Activated CD8-positive, alpha-beta T cell treated with anti-CD3 and anti-CD28 coated beads for 36 hours (primary cell): ENCODE data around the gene ZNF132. TPM values are rescaled to one million over a fixed set of nuclear protein-coding genes. Genes with fewer than 3 reads are reported as not detected.

ENCODE experiments used
- ATAC-seq: fragments of 200-7000 bp; cut with Tn5 transposase; one replicate; pipeline ENCODE4 v1.10.0; 2021; ENCODE audit warnings: mild to moderate bottlenecking, moderate library complexity
- CTCF ChIA-PET: fragments of 350-600 bp; sonication (Branson Sonifier 250); formaldehyde crosslinking; loops from one replicate; lab custom pipeline; 2021; ENCODE audit warnings: antibody characterized with exemption; lab: Charles Lee
- POLR2A ChIA-PET: fragments of 350-600 bp; sonication (Branson Sonifier 250); formaldehyde crosslinking; loops from one replicate; lab custom pipeline; 2021; ENCODE audit warnings: antibody characterized with exemption; lab: Charles Lee
- DNase-seq: peaks from one replicate; pipeline ENCODE4 v3.0.0-alpha.2; 2020
- H3K27ac Mint-ChIP-seq: one replicate; pipeline ENCODE4 v1.8.0; 2021; ENCODE audit warnings: mild to moderate bottlenecking, mixed read lengths
- H3K27me3 Mint-ChIP-seq: one replicate; pipeline ENCODE4 v1.8.0; 2021; ENCODE audit warnings: mixed read lengths
- H3K36me3 Mint-ChIP-seq: one replicate; pipeline ENCODE4 v1.8.0; 2021; ENCODE audit warnings: low read depth, mixed read lengths
- H3K4me1 Mint-ChIP-seq: one replicate; pipeline ENCODE4 v1.8.0; 2021; ENCODE audit warnings: low read depth, mixed read lengths
- H3K4me3 Mint-ChIP-seq: one replicate; pipeline ENCODE4 v1.8.0; 2021; ENCODE audit warnings: mild to moderate bottlenecking, moderate library complexity, mixed read lengths
- H3K9me3 Mint-ChIP-seq: one replicate; pipeline ENCODE4 v1.8.0; 2021; ENCODE audit warnings: mixed read lengths
- CTCF ChIP-seq: fragments of 200-600 bp; IDR thresholded peaks from one replicate; pipeline ENCODE4 v1.8.0; 2022; ENCODE audit warnings: antibody characterized with exemption, mild to moderate bottlenecking
- intact Hi-C: fragments of 100-400 bp; cut with micrococcal nuclease; formaldehyde crosslinking; loops from one replicate; pipeline ENCODE4 v1.10.0; 2022
- total RNA-seq, 2 experiments: library from RNA; stranded (reverse); gene quantifications; one replicate each; pipeline ENCODE4 v1.2.3, GENCODE V29; 2021

The ZNF132 gene
- total RNA-seq, 2 experiments from 2014 or later: 3.4 to 3.8 TPM

- H3K36me3 Mint-ChIP-seq: peaks cover 54% of the 10 kb centered on the region
- no peak overlapping the region for H3K27ac Mint-ChIP-seq
- no peaks in the 10 kb centered on the region for H3K9me3 Mint-ChIP-seq
- intact Hi-C loops: no loop called here
- no peak overlapping the region for H3K4me3 Mint-ChIP-seq
- no peak for DNase-seq
- ATAC-seq: no peak
- POLR2A ChIA-PET: no interaction called here
- no peaks in the 10 kb centered on the region for H3K27me3 Mint-ChIP-seq
- peaks cover 26% of the 10 kb centered on the region for H3K4me1 Mint-ChIP-seq
- CTCF ChIA-PET: no interaction called here
- TF ChIP-seq CTCF: no peak
Observed at GRCh38 chr19:58393725-58394033, 46.3 kb downstream of the ZNF132 start.

GRCh38 chr19:58392945-58393724 lies 46.8 kb downstream of the ZNF132 start:
- H3K27me3 Mint-ChIP-seq: no peaks in the 10 kb centered on the region
- peaks cover 30% of the 10 kb centered on the region for H3K4me1 Mint-ChIP-seq
- H3K27ac Mint-ChIP-seq: no peak overlapping the region
- H3K9me3 Mint-ChIP-seq: no peaks in the 10 kb centered on the region
- H3K4me3 Mint-ChIP-seq: no peak overlapping the region
- POLR2A ChIA-PET: interaction anchor here (1.0 to 1.7 kb wide), 2 partner anchors 9 to 12 kb away, joined by 3 to 5 read pairs; no protein-coding TSS in a partner anchor
- TF ChIP-seq CTCF: no peak
- intact Hi-C loops: no loop called here
- no peak for ATAC-seq
- CTCF ChIA-PET: no interaction called here
- H3K36me3 Mint-ChIP-seq: peaks cover 59% of the 10 kb centered on the region
- DNase-seq: no peak

GRCh38 chr19:58388175-58388526 lies 51.8 kb downstream of the ZNF132 start:
- ATAC-seq (no peak), DNase-seq (no peak)
- Mint-ChIP-seq H3K4me1 (peaks cover 37% of the 10 kb centered on the region), H3K9me3 (no peaks in the 10 kb centered on the region), H3K27ac (peak overlapping the region; percentile 98), H3K27me3 (no peaks in the 10 kb centered on the region), H3K4me3 (peak overlapping the region; percentile 97), H3K36me3 (peaks cover 52% of the 10 kb centered on the region)
- TF ChIP-seq CTCF: no peak
- intact Hi-C loops: loop anchor here (5.0 kb wide), 1 partner anchor 81 kb away; the partner anchor contains the start of gene ERVK3-1
- POLR2A ChIA-PET: interaction anchor here (2.8 to 5.0 kb wide), 2 partner anchors 10 to 131 kb away, joined by 11 to 45 read pairs; partner anchors contain the start of genes RNF225 and ZBTB45
- CTCF ChIA-PET: no interaction called here

- CTCF ChIA-PET: no interaction called here
- Mint-ChIP-seq H3K4me3 (peak overlapping the region; percentile 97), H3K36me3 (peaks cover 46% of the 10 kb centered on the region), H3K4me1 (peaks cover 34% of the 10 kb centered on the region), H3K27me3 (no peaks in the 10 kb centered on the region), H3K9me3 (no peaks in the 10 kb centered on the region), H3K27ac (peak overlapping the region; percentile 98)
- no peak for TF ChIP-seq CTCF
- POLR2A ChIA-PET: interaction anchor here (0.6 to 5.0 kb wide), 7 partner anchors 10 to 156 kb away, joined by 3 to 45 read pairs (median 5); partner anchors contain the start of genes RNF225, TRIM28 and ZBTB45
- intact Hi-C loops: loop anchor here (5.0 kb wide), 1 partner anchor 80 kb away; the partner anchor contains the start of gene ERVK3-1
- DNase-seq (no peak), ATAC-seq (no peak)
Observed at GRCh38 chr19:58387338-58388174, 52.4 kb downstream of the ZNF132 start.
